SK-N-DZ (cell line): ENCODE data around the gene KCNMA1.

Source experiments
- DNase-seq: peaks from one replicate; pipeline ENCODE4 v3.0.0-alpha.2; 2015; ENCODE audit warnings: low spot score

The KCNMA1 gene

GRCh38 chr10:77187376-77187999, 450.1 kb downstream of the KCNMA1 start:
- DNase-seq: no peak

GRCh38 chr10:77186936-77187335, 450.7 kb downstream of the KCNMA1 start:
- DNase-seq: no peak

GRCh38 chr10:77185696-77186095, 451.9 kb downstream of the KCNMA1 start:
- no peak for DNase-seq

GRCh38 chr10:77182803-77183202, 454.8 kb downstream of the KCNMA1 start:
- DNase-seq: no peak

GRCh38 chr10:77180794-77181193, 456.8 kb downstream of the KCNMA1 start:
- DNase-seq: no peak

GRCh38 chr10:77180104-77180503, 457.5 kb downstream of the KCNMA1 start:
- no peak for DNase-seq

GRCh38 chr10:77179015-77179695, 458.5 kb downstream of the KCNMA1 start:
- no peak for DNase-seq

- DNase-seq: no peak
These were observed 460.0 kb downstream of the KCNMA1 start for GRCh38 chr10:77177589-77177988.

GRCh38 chr10:77177161-77177560, 460.4 kb downstream of the KCNMA1 start:
- DNase-seq: no peak

- no peak for DNase-seq
These were observed 461.4 kb downstream of the KCNMA1 start for GRCh38 chr10:77176232-77176631.

- no peak for DNase-seq
These were observed 461.9 kb downstream of the KCNMA1 start for GRCh38 chr10:77175631-77176222.

GRCh38 chr10:77173615-77174461, 463.8 kb downstream of the KCNMA1 start:
- peak; percentile 80 for DNase-seq

GRCh38 chr10:77172086-77172485, 465.5 kb downstream of the KCNMA1 start:
- DNase-seq: no peak

- no peak for DNase-seq
These were observed 468.7 kb downstream of the KCNMA1 start for GRCh38 chr10:77168861-77169260.

GRCh38 chr10:77168161-77168560, 469.4 kb downstream of the KCNMA1 start:
- no peak for DNase-seq

- peak; percentile 76 for DNase-seq
These were observed 472.0 kb downstream of the KCNMA1 start for GRCh38 chr10:77165445-77166208.

GRCh38 chr10:77164616-77165311, 472.8 kb downstream of the KCNMA1 start:
- DNase-seq: no peak

- peak; percentile 68 for DNase-seq
These were observed 473.8 kb downstream of the KCNMA1 start for GRCh38 chr10:77163670-77164348.

GRCh38 chr10:77162697-77163096, 474.9 kb downstream of the KCNMA1 start:
- no peak for DNase-seq

GRCh38 chr10:77160679-77161078, 476.9 kb downstream of the KCNMA1 start:
- DNase-seq: no peak
